ENCODE results near the gene WASF2.

The WASF2 gene

DNA sequence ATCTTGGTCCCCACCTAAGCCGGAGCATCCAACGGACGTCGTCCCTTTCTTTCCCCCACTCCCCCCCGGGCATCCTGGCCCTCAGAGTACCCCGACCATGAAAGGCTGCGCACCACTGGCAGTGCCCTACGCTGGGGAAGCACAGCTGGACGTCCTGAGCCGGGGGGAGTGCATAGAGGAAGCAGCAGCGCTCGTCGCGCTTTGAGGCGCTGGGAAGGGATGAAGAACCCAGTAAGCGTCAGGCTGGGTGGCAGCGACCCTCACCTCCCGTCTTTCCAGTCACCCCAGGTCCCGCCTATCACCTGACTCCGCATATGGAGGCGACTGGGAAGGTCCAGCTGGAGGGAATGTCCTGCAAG, 128.9 kb downstream of the WASF2 start:
- Histone ChIP-seq H3K36me3 (ENCODE audit: insufficient read depth, low read length) (no peaks in the 10 kb centered on the region), H3K27me3 (ENCODE audit: insufficient read depth, low read length, poor library complexity) (peaks cover 5% of the 10 kb centered on the region), H3K79me2 (ENCODE audit: insufficient read depth, low read length) (no peaks in the 10 kb centered on the region), H3K4me3 (ENCODE audit: low read depth in 1 of 2, low read length in 2 of 2) (no peak overlapping the region), H3K4me1 (ENCODE audit: insufficient read depth, low read length) (peaks cover 29% of the 10 kb centered on the region), H3K9ac (ENCODE audit: low read depth, low read length) (no peak overlapping the region), H2AFZ (ENCODE audit: low read depth, low read length) (no peak overlapping the region), H4K20me1 (ENCODE audit: insufficient read depth, low read length) (no peaks in the 10 kb centered on the region), H3K27ac (ENCODE audit: low read length) (no peak overlapping the region), H3K4me2 (ENCODE audit: insufficient read depth, low read length) (no peak overlapping the region), H3K9me3 (ENCODE audit: insufficient read depth, low read length, severe bottlenecking) (no peaks in the 10 kb centered on the region)
- TF ChIP-seq CTCF (IDR thresholded peaks at IDR 0.05; ENCODE audit: borderline replicate concordance, extremely low read depth, low read length, poor library complexity, severe bottlenecking) (no peak), EZH2 (IDR thresholded peaks at IDR 0.05; ENCODE audit: borderline replicate concordance, low read depth, low read length, severe bottlenecking) (no peak)
- DNase-seq: no peak
- no peak for ATAC-seq (ENCODE audit: insufficient read depth, low read depth)

GRCh38 chr1:27360159-27361043, 129.6 kb downstream of the WASF2 start:
- Histone ChIP-seq H4K20me1 (ENCODE audit: insufficient read depth, low read length) (no peaks in the 10 kb centered on the region), H3K9me3 (ENCODE audit: insufficient read depth, low read length, severe bottlenecking) (no peaks in the 10 kb centered on the region), H3K79me2 (ENCODE audit: insufficient read depth, low read length) (no peaks in the 10 kb centered on the region), H3K9ac (ENCODE audit: low read depth, low read length) (no peak overlapping the region), H3K4me2 (ENCODE audit: insufficient read depth, low read length) (no peak overlapping the region), H3K27ac (ENCODE audit: low read length) (no peak overlapping the region), H3K27me3 (ENCODE audit: insufficient read depth, low read length, poor library complexity) (no peaks in the 10 kb centered on the region), H3K36me3 (ENCODE audit: insufficient read depth, low read length) (no peaks in the 10 kb centered on the region), H3K4me1 (ENCODE audit: insufficient read depth, low read length) (peaks cover 23% of the 10 kb centered on the region), H2AFZ (ENCODE audit: low read depth, low read length) (no peak overlapping the region), H3K4me3 (ENCODE audit: low read depth in 1 of 2, low read length in 2 of 2) (no peak overlapping the region)
- ATAC-seq (ENCODE audit: insufficient read depth, low read depth): no peak
- DNase-seq: no peak
- no peak for TF ChIP-seq EZH2 (IDR thresholded peaks at IDR 0.05; ENCODE audit: borderline replicate concordance, low read depth, low read length, severe bottlenecking)
- no peak for TF ChIP-seq CTCF (IDR thresholded peaks at IDR 0.05; ENCODE audit: borderline replicate concordance, extremely low read depth, low read length, poor library complexity, severe bottlenecking)

DNA sequence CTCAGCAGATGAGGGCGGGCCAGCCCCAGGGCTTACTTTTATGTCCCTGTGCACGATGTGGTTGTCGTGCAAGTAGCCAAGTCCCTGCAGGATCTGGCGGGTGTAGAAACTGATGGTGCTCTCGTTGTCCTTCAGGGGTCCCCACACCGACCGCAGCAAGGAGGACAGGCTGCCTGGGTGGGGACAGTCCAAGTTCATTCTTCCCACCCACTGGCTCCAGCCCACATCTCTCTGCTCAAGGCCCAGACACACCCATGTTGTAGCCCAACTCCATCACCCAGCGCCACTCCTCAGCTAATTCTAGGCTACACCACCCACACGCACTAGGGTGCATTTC, 130.2 kb downstream of the WASF2 start:
- Histone ChIP-seq H2AFZ (ENCODE audit: low read depth, low read length) (no peak overlapping the region), H3K79me2 (ENCODE audit: insufficient read depth, low read length) (no peaks in the 10 kb centered on the region), H3K9ac (ENCODE audit: low read depth, low read length) (no peak overlapping the region), H3K27me3 (ENCODE audit: insufficient read depth, low read length, poor library complexity) (no peaks in the 10 kb centered on the region), H4K20me1 (ENCODE audit: insufficient read depth, low read length) (no peaks in the 10 kb centered on the region), H3K27ac (ENCODE audit: low read length) (no peak overlapping the region), H3K4me3 (ENCODE audit: low read depth in 1 of 2, low read length in 2 of 2) (no peak overlapping the region), H3K36me3 (ENCODE audit: insufficient read depth, low read length) (no peaks in the 10 kb centered on the region), H3K9me3 (ENCODE audit: insufficient read depth, low read length, severe bottlenecking) (no peaks in the 10 kb centered on the region), H3K4me1 (ENCODE audit: insufficient read depth, low read length) (peaks cover 17% of the 10 kb centered on the region), H3K4me2 (ENCODE audit: insufficient read depth, low read length) (no peak overlapping the region)
- TF ChIP-seq CTCF (IDR thresholded peaks at IDR 0.05; ENCODE audit: borderline replicate concordance, extremely low read depth, low read length, poor library complexity, severe bottlenecking) (no peak), EZH2 (IDR thresholded peaks at IDR 0.05; ENCODE audit: borderline replicate concordance, low read depth, low read length, severe bottlenecking) (no peak)
- DNase-seq (no peak), ATAC-seq (ENCODE audit: insufficient read depth, low read depth) (no peak)

Measured in DND-41 (cell line).